Central memory CD8-positive, alpha-beta T cell (primary cell): ENCODE data around the gene TEX2.

Experiments used
- ATAC-seq: fragments of 150-1000 bp; cut with Tn5 transposase; replicated peaks from 2 replicates; pipeline ENCODE4 v1.10.0; 2022; ENCODE audit warnings: mild to moderate bottlenecking, moderate FRiP score, moderate number of reproducible peaks; ENCODE audit not compliant: poor library complexity, severe bottlenecking; ENCODE audit errors: extremely low read depth
- DNase-seq, 2 donors: peaks; one replicate each; pipeline ENCODE4 v3.0.0; 2021; ENCODE audit warnings: low spot score in 2 of 2
- H3K27ac Mint-ChIP-seq: one replicate; pipeline ENCODE4 v1.8.0; 2022; ENCODE audit warnings: low read depth, mild to moderate bottlenecking, moderate library complexity, mixed read lengths
- H3K27me3 Mint-ChIP-seq: one replicate; pipeline ENCODE4 v1.8.0; 2022; ENCODE audit warnings: mixed read lengths
- H3K36me3 Mint-ChIP-seq: one replicate; pipeline ENCODE4 v1.8.0; 2022; ENCODE audit warnings: mild to moderate bottlenecking, moderate library complexity, mixed read lengths; ENCODE audit not compliant: insufficient read depth
- H3K4me1 Mint-ChIP-seq: one replicate; pipeline ENCODE4 v1.8.0; 2022; ENCODE audit warnings: mixed read lengths
- H3K4me3 Mint-ChIP-seq: one replicate; pipeline ENCODE4 v1.8.0; 2022; ENCODE audit warnings: mild to moderate bottlenecking, moderate library complexity, mixed read lengths
- H3K9me3 Mint-ChIP-seq: one replicate; pipeline ENCODE4 v1.8.0; 2022; ENCODE audit warnings: mixed read lengths

Gene TEX2

DNA sequence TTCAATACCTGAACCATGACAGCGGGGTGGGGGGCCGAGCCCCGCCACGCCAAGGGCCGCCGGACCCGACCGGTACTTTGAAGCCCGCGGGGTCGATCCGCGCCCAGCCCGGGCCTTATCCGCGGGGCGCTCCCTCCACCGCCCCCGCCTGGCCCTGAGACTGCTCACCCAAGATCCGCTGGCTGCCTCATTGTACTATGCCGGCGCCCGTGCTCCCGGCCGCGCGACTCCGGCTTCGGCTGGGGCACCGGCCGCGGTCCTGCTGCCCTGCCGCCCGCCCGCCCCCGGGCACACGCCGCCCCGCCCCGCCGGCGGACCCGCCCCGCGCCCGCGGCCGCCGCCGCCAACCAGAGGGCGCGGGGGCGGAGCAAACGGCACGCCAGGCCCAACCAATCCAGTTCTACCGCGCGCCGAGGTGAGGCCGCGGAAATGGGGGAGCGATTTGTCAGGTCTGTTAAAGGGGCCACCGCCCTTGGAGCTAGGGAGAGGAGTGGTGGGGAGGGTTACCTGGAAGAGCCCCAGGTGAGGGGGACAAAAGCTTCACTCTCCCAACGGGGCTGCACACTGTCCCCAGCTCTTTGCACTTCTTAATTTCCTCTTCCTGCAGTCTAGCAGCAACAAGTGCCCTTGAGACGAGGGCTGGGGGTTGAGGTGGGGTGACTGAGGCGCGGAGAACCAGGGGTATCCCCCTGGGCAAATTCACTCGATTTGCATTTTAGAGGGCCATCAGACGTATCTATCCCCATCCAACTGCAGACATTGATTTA is at the start of gene TEX2:
Gene TEX2 (minus strand): TSS at position 261 of the 767 bp plus-strand sequence. CDS start 49,043 bp downstream, outside the sequence.
- DNase-seq = peak; percentile 69 to 74
- H3K27me3 Mint-ChIP-seq = peaks cover 21% of the 10 kb centered on the region
- H3K4me1 Mint-ChIP-seq = peaks cover 34% of the 10 kb centered on the region
- no peaks in the 10 kb centered on the region for H3K9me3 Mint-ChIP-seq
- ATAC-seq = peak; percentile 84
- peak within 1 kb of the TSS; percentile 89 for H3K27ac Mint-ChIP-seq
- peak within 1 kb of the TSS; percentile 90 for H3K4me3 Mint-ChIP-seq
- peaks cover 9% of the 10 kb centered on the region for H3K36me3 Mint-ChIP-seq

- no peaks in the 10 kb centered on the region for H3K4me1 Mint-ChIP-seq
- no peaks in the 10 kb centered on the region for H3K36me3 Mint-ChIP-seq
- no peak overlapping the region for H3K27ac Mint-ChIP-seq
- no peaks in the 10 kb centered on the region for H3K9me3 Mint-ChIP-seq
- ATAC-seq = no peak
- no peaks in the 10 kb centered on the region for H3K27me3 Mint-ChIP-seq
- no peak overlapping the region for H3K4me3 Mint-ChIP-seq
- DNase-seq = no peak
Measured at GRCh38 chr17:64309710-64310109, 46.6 kb upstream of the TEX2 start.

DNA sequence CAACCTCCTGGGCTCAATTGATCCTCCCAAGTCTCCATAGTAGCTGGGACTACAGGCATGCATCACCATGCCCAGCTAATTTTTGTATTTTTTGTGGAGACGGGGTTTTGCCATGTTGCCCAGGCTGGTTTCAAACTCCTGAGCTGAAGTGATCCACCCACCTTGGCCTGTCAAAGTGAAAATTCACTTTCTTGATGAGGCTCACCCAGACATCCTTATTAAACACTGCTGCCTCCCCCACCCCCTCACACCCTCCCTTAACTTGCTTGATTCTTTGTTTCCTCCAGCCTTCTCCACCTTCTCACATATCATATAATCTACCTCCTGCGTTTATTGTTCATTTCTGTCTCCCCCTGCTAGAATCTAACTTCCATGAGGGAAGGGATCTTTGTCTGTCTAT is 46.0 kb upstream of the TEX2 start:
- Mint-ChIP-seq H3K36me3 (no peaks in the 10 kb centered on the region), H3K27me3 (no peaks in the 10 kb centered on the region), H3K4me1 (no peaks in the 10 kb centered on the region), H3K9me3 (no peaks in the 10 kb centered on the region), H3K4me3 (no peak overlapping the region), H3K27ac (no peak overlapping the region)
- ATAC-seq (no peak), DNase-seq (no peak)

DNA sequence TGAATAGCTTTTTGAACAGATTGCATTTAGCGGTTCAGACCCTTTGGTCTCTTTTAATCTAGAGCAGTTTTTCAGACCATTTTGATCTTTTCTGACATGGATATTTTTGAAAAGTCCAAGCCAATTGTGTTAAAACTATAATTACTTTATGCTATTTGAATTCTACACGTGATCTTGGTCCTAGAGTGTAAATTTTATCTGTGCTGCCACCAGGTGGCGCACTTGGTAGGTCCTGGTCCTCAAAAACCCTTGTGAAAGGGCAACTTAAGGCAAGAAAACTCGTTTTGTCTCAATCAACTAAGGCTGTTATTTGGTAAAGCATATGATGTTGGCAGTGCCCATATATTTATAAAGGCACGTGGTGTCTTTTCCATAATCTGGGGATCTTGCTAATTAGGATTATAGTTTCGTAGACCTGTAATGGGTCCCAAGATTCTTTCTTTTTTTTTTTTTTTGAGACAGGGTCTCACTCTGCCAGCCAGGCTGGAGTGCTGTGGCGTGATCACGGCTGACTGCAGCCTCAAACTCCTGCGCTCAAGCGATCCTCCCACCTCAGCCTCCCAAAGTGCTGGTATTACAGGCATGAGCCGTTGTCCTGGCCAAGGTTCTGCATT is 43.9 kb upstream of the TEX2 start:
- H3K4me1 Mint-ChIP-seq = no peaks in the 10 kb centered on the region

DNA sequence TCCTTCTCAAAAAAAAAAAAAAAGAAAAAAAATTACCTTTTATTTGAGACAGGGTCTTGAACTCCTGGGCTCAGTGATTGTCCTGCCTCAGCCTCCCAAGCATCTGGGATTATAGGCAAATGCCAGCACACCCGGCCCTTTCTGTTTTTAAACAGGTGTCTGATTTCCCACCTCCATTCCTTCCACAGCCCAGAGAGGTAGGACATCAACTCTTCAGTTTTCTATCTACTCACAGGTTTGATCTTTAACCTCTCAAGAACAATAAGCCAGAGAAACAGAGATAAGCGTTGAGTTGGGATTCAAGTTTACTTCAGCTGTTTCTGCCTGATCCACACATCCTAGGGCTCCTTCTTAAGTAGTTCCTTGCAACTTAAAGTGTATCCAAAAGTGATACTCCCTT is 41.5 kb upstream of the TEX2 start:
- no peaks in the 10 kb centered on the region for H3K9me3 Mint-ChIP-seq
- no peak for DNase-seq
- peaks cover 2% of the 10 kb centered on the region for H3K36me3 Mint-ChIP-seq
- H3K27me3 Mint-ChIP-seq = no peaks in the 10 kb centered on the region
- no peak overlapping the region for H3K4me3 Mint-ChIP-seq
- H3K27ac Mint-ChIP-seq = no peak overlapping the region
- no peaks in the 10 kb centered on the region for H3K4me1 Mint-ChIP-seq
- no peak for ATAC-seq

More for the DNA sequence above, 43.9 kb upstream of the TEX2 start:
- Mint-ChIP-seq H3K27me3 (no peaks in the 10 kb centered on the region), H3K36me3 (peaks cover 2% of the 10 kb centered on the region), H3K4me3 (no peak overlapping the region), H3K27ac (no peak overlapping the region), H3K9me3 (no peaks in the 10 kb centered on the region)
- ATAC-seq (no peak), DNase-seq (peak; percentile 31 to 49)

DNA sequence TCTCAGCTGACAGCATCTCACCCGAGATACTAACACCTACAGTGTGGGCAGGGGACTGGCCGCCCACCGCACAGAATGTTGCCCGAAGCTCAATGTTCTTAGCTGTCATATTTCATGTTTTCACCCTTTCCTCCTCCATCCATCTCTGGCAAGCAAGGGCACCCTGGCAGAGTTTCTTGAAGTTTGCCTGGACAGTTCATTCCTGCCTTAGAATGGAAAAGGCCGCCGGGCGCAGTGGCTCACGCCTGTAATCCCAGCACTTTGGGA is 37.6 kb upstream of the TEX2 start:
- no peak for DNase-seq
- Mint-ChIP-seq H3K9me3 (no peaks in the 10 kb centered on the region), H3K36me3 (peaks cover 2% of the 10 kb centered on the region), H3K4me1 (no peaks in the 10 kb centered on the region), H3K27me3 (no peaks in the 10 kb centered on the region), H3K4me3 (no peak overlapping the region), H3K27ac (no peak overlapping the region)
- ATAC-seq = no peak

DNA sequence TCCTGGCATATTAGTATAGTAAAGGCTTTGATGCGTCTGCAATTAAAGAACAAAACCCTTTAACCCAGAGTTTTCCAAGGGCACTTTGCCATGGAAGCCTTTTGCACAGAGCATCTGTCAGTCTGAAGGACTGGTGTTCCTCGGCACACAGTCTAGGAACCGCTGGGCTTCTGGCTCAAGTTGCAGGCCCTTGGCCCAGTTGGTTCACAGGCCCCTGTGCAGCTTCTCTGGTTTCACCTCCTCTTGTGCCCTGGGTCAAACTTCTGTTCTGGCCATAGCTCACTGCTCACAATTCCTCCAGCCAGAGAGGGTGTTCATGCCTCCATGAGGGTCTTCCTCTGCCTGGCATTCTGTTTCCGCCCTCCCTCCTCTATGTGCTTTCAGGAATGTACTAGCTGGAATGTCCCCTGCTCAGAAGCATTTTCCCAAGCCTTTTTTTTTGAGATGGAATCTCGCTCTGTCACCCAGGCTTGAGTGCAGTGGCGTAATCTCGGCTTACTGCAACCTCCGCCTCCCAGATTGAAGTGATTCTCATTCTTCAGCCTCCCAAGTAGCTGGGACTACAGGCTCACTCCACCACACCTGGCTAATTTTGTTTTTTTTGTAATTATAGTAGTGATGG is 34.5 kb upstream of the TEX2 start:
- DNase-seq (no peak), ATAC-seq (no peak)
- Mint-ChIP-seq H3K27ac (no peak overlapping the region), H3K27me3 (peaks cover 10% of the 10 kb centered on the region), H3K4me3 (no peak overlapping the region), H3K4me1 (no peaks in the 10 kb centered on the region), H3K36me3 (peaks cover 2% of the 10 kb centered on the region), H3K9me3 (no peaks in the 10 kb centered on the region)

DNA sequence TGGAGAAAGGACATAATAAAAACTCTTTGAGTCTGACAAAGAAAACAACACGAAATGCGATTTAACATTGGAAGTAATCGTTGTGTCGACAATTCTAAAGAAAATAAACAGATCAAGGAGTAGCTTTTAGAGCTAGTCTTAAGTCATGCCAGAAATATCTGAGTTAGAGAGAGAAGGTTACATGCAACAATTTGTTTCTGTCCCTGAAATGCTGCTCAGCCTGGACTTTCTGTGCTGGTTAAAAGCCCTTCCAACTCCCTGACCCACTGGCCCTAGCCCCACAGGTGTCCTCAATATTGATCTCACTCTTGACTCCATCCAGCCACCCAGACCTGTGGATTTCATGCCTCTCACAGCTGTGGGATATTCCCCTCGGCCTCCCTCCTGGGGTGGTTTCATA is 33.2 kb upstream of the TEX2 start:
- peaks cover 4% of the 10 kb centered on the region for H3K9me3 Mint-ChIP-seq
- no peaks in the 10 kb centered on the region for H3K4me1 Mint-ChIP-seq
- DNase-seq (no peak), ATAC-seq (no peak)
- no peaks in the 10 kb centered on the region for H3K36me3 Mint-ChIP-seq
- H3K27ac Mint-ChIP-seq = no peak overlapping the region
- H3K4me3 Mint-ChIP-seq = no peak overlapping the region
- peaks cover 19% of the 10 kb centered on the region for H3K27me3 Mint-ChIP-seq

DNA sequence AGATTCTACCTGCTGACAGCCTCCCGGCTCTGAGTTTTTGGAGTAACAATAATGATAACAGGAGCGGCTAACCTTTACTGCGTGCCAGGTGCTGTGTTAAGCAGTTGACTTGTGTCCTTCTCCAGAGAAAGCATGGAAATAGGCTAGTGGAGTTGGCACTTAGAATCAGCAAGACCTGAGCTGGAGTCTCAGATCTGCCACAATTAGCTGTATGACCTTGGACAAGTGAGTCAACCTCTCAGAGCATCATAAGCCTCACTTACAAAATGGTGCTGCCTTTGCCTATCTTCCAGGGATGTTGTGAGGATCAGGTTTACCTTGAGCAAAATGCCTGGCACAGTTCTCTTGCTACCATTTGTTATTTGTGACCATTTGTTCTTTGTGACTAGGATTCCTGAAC is 32.1 kb upstream of the TEX2 start:
- Mint-ChIP-seq H3K27ac (no peak overlapping the region), H3K4me3 (no peak overlapping the region), H3K36me3 (no peaks in the 10 kb centered on the region), H3K9me3 (peaks cover 10% of the 10 kb centered on the region), H3K27me3 (peaks cover 22% of the 10 kb centered on the region), H3K4me1 (no peaks in the 10 kb centered on the region)
- DNase-seq (no peak), ATAC-seq (no peak)

DNA sequence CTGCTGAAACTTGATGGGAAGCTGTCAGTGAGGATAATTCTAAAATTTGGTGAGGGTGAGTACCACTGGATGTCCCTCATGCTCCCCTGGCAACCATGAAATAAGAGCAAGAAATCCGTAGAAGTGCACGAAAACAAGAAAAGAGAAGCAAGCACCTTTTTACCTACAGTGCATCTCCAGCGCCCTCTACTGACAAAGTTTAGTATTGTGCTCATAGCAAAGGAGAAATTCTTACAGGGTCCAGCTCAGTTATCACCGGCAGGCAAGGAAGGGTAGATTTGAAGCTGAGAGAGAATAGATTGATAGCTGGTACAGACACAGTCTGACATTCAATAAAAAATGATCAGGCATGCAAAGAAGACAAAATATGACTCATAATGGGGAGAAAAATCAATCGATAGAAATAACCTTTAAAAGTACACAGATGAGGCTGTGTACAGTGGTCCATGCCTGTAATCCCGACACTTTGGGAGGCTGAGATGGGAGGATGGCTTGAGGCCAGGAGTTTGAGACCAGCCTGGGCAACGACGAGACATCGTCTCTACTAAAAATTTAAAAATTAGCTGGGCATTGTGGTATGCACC is 28.3 kb upstream of the TEX2 start:
- Mint-ChIP-seq H3K27me3 (peaks cover 22% of the 10 kb centered on the region), H3K36me3 (no peaks in the 10 kb centered on the region), H3K27ac (no peak overlapping the region), H3K4me1 (no peaks in the 10 kb centered on the region), H3K4me3 (no peak overlapping the region), H3K9me3 (peaks cover 10% of the 10 kb centered on the region)
- no peak for ATAC-seq
- no peak for DNase-seq

- Mint-ChIP-seq H3K27ac (no peak overlapping the region), H3K27me3 (peaks cover 22% of the 10 kb centered on the region), H3K4me1 (no peaks in the 10 kb centered on the region), H3K36me3 (no peaks in the 10 kb centered on the region), H3K4me3 (no peak overlapping the region), H3K9me3 (peaks cover 10% of the 10 kb centered on the region)
- ATAC-seq = no peak
- DNase-seq = no peak
Measured at GRCh38 chr17:64289741-64290141, 26.7 kb upstream of the TEX2 start.

DNA sequence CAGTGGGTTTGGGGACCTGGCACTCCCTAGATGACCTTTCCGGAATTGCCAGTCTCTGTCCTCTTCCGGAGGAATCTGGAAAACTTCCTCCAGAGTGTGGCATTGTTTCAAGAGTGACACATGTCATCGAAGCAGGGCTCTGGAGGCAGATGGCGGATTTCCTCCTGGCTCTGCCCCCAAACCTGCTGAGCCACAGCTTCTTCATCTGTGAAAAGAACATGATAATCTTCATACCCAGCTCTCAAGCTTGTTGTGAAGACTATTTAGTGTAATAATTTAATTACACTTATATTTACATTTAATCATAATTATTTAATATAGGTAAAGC is 19.7 kb upstream of the TEX2 start:
- ATAC-seq (no peak), DNase-seq (no peak)
- H3K27ac Mint-ChIP-seq = no peak overlapping the region
- peaks cover 7% of the 10 kb centered on the region for H3K27me3 Mint-ChIP-seq
- H3K36me3 Mint-ChIP-seq = peaks cover 1% of the 10 kb centered on the region
- no peaks in the 10 kb centered on the region for H3K4me1 Mint-ChIP-seq
- no peaks in the 10 kb centered on the region for H3K9me3 Mint-ChIP-seq
- H3K4me3 Mint-ChIP-seq = no peak overlapping the region
